NB4 (cell line): ENCODE data around the gene MLC1.

Experiments used
- CTCF ChIP-seq: IDR thresholded peaks from one replicate; pipeline ENCODE4 v1.5.1; 2012; ENCODE audit warnings: low read depth, low read length
- MYC ChIP-seq: IDR thresholded peaks from 2 replicates; pipeline ENCODE4 v1.6.1; 2011; ENCODE audit warnings: low read depth, low read length
- POLR2A ChIP-seq: IDR thresholded peaks from 2 replicates; pipeline ENCODE4 v1.6.1; 2011; ENCODE audit warnings: mild to moderate bottlenecking; ENCODE audit not compliant: insufficient read length; ENCODE audit errors: extremely low read depth

DNA sequence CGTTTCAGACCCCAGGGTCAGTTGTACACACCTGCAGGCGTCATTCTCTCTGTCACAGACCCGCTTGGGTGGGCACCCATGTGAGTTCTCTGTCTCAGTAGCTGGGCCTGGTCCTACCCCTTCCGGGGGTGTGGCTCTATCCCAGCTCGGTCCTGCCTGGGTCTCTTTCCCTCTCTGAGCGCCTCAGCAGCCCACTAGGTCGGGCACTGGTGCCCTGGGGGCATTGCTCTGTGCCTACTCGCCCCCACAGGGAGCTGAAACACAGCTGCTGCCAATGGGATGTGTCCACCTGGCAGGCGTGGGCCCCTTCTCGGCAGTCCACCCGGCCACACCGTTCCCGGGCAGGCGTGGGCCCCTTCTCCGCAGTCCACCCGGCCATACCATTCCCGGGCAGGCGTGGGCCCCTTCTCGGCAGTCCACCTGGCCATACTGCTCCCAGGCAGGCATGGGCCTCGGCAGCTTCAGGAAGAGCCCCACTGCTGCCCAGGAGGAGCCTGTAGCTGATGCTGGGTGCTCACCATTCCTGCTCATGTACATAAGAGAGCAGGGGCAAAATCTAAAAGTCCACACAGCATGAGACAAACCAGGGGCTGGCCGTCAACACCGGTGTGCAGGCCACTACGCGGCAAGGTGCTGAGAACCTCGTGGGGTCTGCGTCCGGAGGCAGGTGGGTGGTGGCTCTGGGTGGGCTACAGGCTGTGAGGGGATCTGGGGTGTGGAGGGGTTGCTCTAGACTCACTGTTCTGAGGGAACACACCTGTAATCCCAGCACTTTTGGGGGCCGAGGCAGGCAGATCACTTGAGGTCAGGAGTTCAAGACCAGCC lies 12.3 kb downstream of the MLC1 start:
- TF ChIP-seq CTCF: no peak
- TF ChIP-seq MYC: no peak
- no peak for TF ChIP-seq POLR2A
